CD4-positive, CD25-positive, alpha-beta regulatory T cell (primary cell): ENCODE results near the gene DCBLD2. TPM values are rescaled to one million over a fixed set of nuclear protein-coding genes. Genes with fewer than 3 reads are reported as not detected.

Experiments
- ATAC-seq, 2 donors: fragments of 150-1000 bp; cut with Tn5 transposase; one replicate each; pipeline ENCODE4 v1.10.0; 2021; ENCODE audit warnings: low read depth in 2 of 2, moderate number of reproducible peaks in 2 of 2, moderate library complexity in 1 of 2
- DNase-seq, 3 donors: peaks; one replicate each; pipeline versions ENCODE4 v3.0.0 to v3.0.0-alpha.2; 2012 to 2022; ENCODE audit warnings: mixed read lengths in 1 of 3
- H3K27ac ChIP-seq: one replicate; pipeline ENCODE4 v1.7.0; 2013; ENCODE audit warnings: mild to moderate bottlenecking, low read length; ENCODE audit not compliant: insufficient read depth, poor library complexity, severe bottlenecking
- H3K27me3 ChIP-seq: one replicate; pipeline ENCODE4 v1.7.0; 2013; ENCODE audit warnings: low read length; ENCODE audit not compliant: control insufficient read depth, insufficient read depth
- H3K36me3 ChIP-seq: one replicate; pipeline ENCODE4 v1.7.0; 2013; ENCODE audit warnings: mild to moderate bottlenecking, low read length, moderate library complexity; ENCODE audit not compliant: control insufficient read depth, insufficient read depth
- H3K4me1 ChIP-seq: 2 replicates; pipeline ENCODE4 v1.7.0; 2013; ENCODE audit warnings: mild to moderate bottlenecking, low read length; ENCODE audit not compliant: insufficient read depth, control insufficient read depth, poor library complexity, severe bottlenecking
- H3K4me3 ChIP-seq: one replicate; pipeline ENCODE4 v1.7.0; 2013; ENCODE audit warnings: low read depth, mild to moderate bottlenecking, low read length, moderate library complexity
- H3K9me3 ChIP-seq, 2 experiments: 1 replicate in 1 of 2; 2 replicates in 1 of 2; pipeline ENCODE4 v1.7.0; 2013; ENCODE audit warnings: low read length in 2 of 2, mild to moderate bottlenecking in 1 of 2, moderate library complexity in 1 of 2; ENCODE audit not compliant: control insufficient read depth in 2 of 2
- H3K27ac Mint-ChIP-seq, 3 donors: one replicate each; pipeline ENCODE4 v1.8.0; 2020 to 2022; ENCODE audit warnings: mild to moderate bottlenecking in 3 of 3, mixed read lengths in 3 of 3, moderate library complexity in 2 of 3
- H3K27me3 Mint-ChIP-seq: one replicate; pipeline ENCODE4 v1.8.0; 2022; ENCODE audit warnings: mild to moderate bottlenecking, mixed read lengths
- H3K36me3 Mint-ChIP-seq: one replicate; pipeline ENCODE4 v1.8.0; 2020; ENCODE audit warnings: mixed read lengths
- H3K4me1 Mint-ChIP-seq, 4 donors: one replicate each; pipeline ENCODE4 v1.8.0; 2020 to 2022; ENCODE audit warnings: mixed read lengths in 4 of 4, mild to moderate bottlenecking in 1 of 4
- H3K4me3 Mint-ChIP-seq, 4 donors: one replicate each; pipeline ENCODE4 v1.8.0; 2020 to 2022; ENCODE audit warnings: mild to moderate bottlenecking in 4 of 4, mixed read lengths in 4 of 4, moderate library complexity in 3 of 4
- H3K9me3 Mint-ChIP-seq, 7 donors: one replicate each; pipeline ENCODE4 v1.8.0; 2020 to 2022; ENCODE audit warnings: mixed read lengths in 7 of 7, mild to moderate bottlenecking in 3 of 7, moderate library complexity in 2 of 7
- polyA plus RNA-seq, 4 donors: library from polyadenylated mRNA; unstranded; fragments of 300-500 nt; fragmentation: Illumina TruSeq; gene quantifications; one replicate each; pipeline ENCODE4 v1.2.3, GENCODE V29; 2021
- total RNA-seq: library from RNA; stranded (reverse); gene quantifications from one replicate; pipeline ENCODE4 v1.2.3, GENCODE V29; 2022

DCBLD2 gene
- total and polyA plus RNA-seq, 5 donors from 2014 or later, result 0.18 to 1.5 (median 0.74) TPM

- no peaks in the 10 kb centered on the region for H3K36me3 Mint-ChIP-seq
- no peaks in the 10 kb centered on the region for H3K4me1 ChIP-seq
- no peaks in the 10 kb centered on the region for H3K9me3 ChIP-seq
- H3K27me3 Mint-ChIP-seq, result peaks cover 8% of the 10 kb centered on the region
- no peaks in the 10 kb centered on the region for H3K9me3 Mint-ChIP-seq
- peaks cover 0 to 2% (median 0%) of the 10 kb centered on the region in 4 donors for H3K4me1 Mint-ChIP-seq
- no peak overlapping the region for H3K4me3 ChIP-seq
- no peaks in the 10 kb centered on the region for H3K36me3 ChIP-seq
- H3K27ac ChIP-seq, result no peak overlapping the region
- ATAC-seq, result no peak
- H3K27me3 ChIP-seq, result no peaks in the 10 kb centered on the region
- no peak overlapping the region for H3K27ac Mint-ChIP-seq
- H3K4me3 Mint-ChIP-seq, result no peak overlapping the region
- no peak for DNase-seq
Measured at GRCh38 chr3:98824256-98824655, 77.2 kb downstream of the DCBLD2 start.

GRCh38 chr3:98823791-98824190 lies 77.7 kb downstream of the DCBLD2 start:
- Mint-ChIP-seq H3K27ac (no peak overlapping the region), H3K9me3 (no peaks in the 10 kb centered on the region), H3K4me1 (peaks cover 0 to 2% (median 0%) of the 10 kb centered on the region in 4 donors), H3K4me3 (no peak overlapping the region), H3K27me3 (peaks cover 8% of the 10 kb centered on the region), H3K36me3 (no peaks in the 10 kb centered on the region)
- Histone ChIP-seq H3K27ac (no peak overlapping the region), H3K4me3 (no peak overlapping the region), H3K4me1 (no peaks in the 10 kb centered on the region), H3K9me3 (no peaks in the 10 kb centered on the region), H3K27me3 (no peaks in the 10 kb centered on the region), H3K36me3 (no peaks in the 10 kb centered on the region)
- ATAC-seq, result no peak
- no peak for DNase-seq

- H3K27ac Mint-ChIP-seq, result no peak overlapping the region
Measured at GRCh38 chr3:98821063-98821462, 80.4 kb downstream of the DCBLD2 start.

GRCh38 chr3:98817547-98818041 lies 83.9 kb downstream of the DCBLD2 start:
- Mint-ChIP-seq H3K9me3 (no peaks in the 10 kb centered on the region), H3K4me3 (no peak overlapping the region), H3K27me3 (peaks cover 7% of the 10 kb centered on the region), H3K4me1 (no peaks in the 10 kb centered on the region), H3K27ac (no peak overlapping the region), H3K36me3 (no peaks in the 10 kb centered on the region)
- no peaks in the 10 kb centered on the region for H3K36me3 ChIP-seq
- H3K9me3 ChIP-seq, result no peaks in the 10 kb centered on the region
- H3K27me3 ChIP-seq, result no peaks in the 10 kb centered on the region
- ATAC-seq, result peak; percentile 55 to 68
- H3K27ac ChIP-seq, result no peak overlapping the region
- H3K4me3 ChIP-seq, result no peak overlapping the region
- no peaks in the 10 kb centered on the region for H3K4me1 ChIP-seq
- peak in 2 of 3 donors; percentile 39 to 60 for DNase-seq

More at GRCh38 chr3:98821063-98821462, 80.4 kb downstream of the DCBLD2 start:
- Mint-ChIP-seq H3K4me3 (no peak overlapping the region), H3K9me3 (no peaks in the 10 kb centered on the region), H3K36me3 (no peaks in the 10 kb centered on the region), H3K27me3 (peaks cover 11% of the 10 kb centered on the region), H3K4me1 (peaks cover 0 to 2% (median 0%) of the 10 kb centered on the region in 4 donors)
- no peak for DNase-seq
- Histone ChIP-seq H3K27me3 (no peaks in the 10 kb centered on the region), H3K36me3 (no peaks in the 10 kb centered on the region), H3K9me3 (no peaks in the 10 kb centered on the region), H3K27ac (no peak overlapping the region), H3K4me3 (no peak overlapping the region), H3K4me1 (no peaks in the 10 kb centered on the region)
- no peak for ATAC-seq

- H3K27me3 Mint-ChIP-seq, result peaks cover 7% of the 10 kb centered on the region
- no peak overlapping the region for H3K4me3 Mint-ChIP-seq
Measured at GRCh38 chr3:98814817-98815420, 86.6 kb downstream of the DCBLD2 start.

GRCh38 chr3:98812851-98813374 lies 88.6 kb downstream of the DCBLD2 start:
- peaks cover 1% of the 10 kb centered on the region for H3K36me3 Mint-ChIP-seq
- no peak overlapping the region for H3K4me3 Mint-ChIP-seq
- Histone ChIP-seq H3K27me3 (no peaks in the 10 kb centered on the region), H3K36me3 (no peaks in the 10 kb centered on the region), H3K9me3 (no peaks in the 10 kb centered on the region), H3K4me3 (no peak overlapping the region), H3K4me1 (no peaks in the 10 kb centered on the region), H3K27ac (no peak overlapping the region)
- H3K4me1 Mint-ChIP-seq, result no peaks in the 10 kb centered on the region
- H3K9me3 Mint-ChIP-seq, result no peaks in the 10 kb centered on the region
- H3K27ac Mint-ChIP-seq, result no peak overlapping the region
- ATAC-seq, result no peak
- H3K27me3 Mint-ChIP-seq, result peaks cover 11% of the 10 kb centered on the region
- peak in 2 of 3 donors; percentile 14 to 24 for DNase-seq

More at GRCh38 chr3:98814817-98815420, 86.6 kb downstream of the DCBLD2 start:
- Mint-ChIP-seq H3K4me1 (no peaks in the 10 kb centered on the region), H3K9me3 (no peaks in the 10 kb centered on the region), H3K27ac (no peak overlapping the region), H3K36me3 (no peaks in the 10 kb centered on the region)
- Histone ChIP-seq H3K27ac (no peak overlapping the region), H3K4me3 (no peak overlapping the region), H3K4me1 (no peaks in the 10 kb centered on the region), H3K27me3 (no peaks in the 10 kb centered on the region), H3K36me3 (no peaks in the 10 kb centered on the region), H3K9me3 (no peaks in the 10 kb centered on the region)
- ATAC-seq (no peak), DNase-seq (no peak)

GRCh38 chr3:98811048-98811447 lies 90.4 kb downstream of the DCBLD2 start:
- ATAC-seq, result no peak
- Mint-ChIP-seq H3K27ac (no peak overlapping the region), H3K4me1 (no peaks in the 10 kb centered on the region), H3K9me3 (peaks cover 0 to 3% (median 0%) of the 10 kb centered on the region in 7 donors), H3K36me3 (peaks cover 11% of the 10 kb centered on the region), H3K4me3 (no peak overlapping the region), H3K27me3 (peaks cover 4% of the 10 kb centered on the region)
- H3K4me3 ChIP-seq, result no peak overlapping the region
- H3K27ac ChIP-seq, result no peak overlapping the region
- H3K9me3 ChIP-seq, result no peaks in the 10 kb centered on the region
- no peak for DNase-seq
- no peaks in the 10 kb centered on the region for H3K36me3 ChIP-seq
- no peaks in the 10 kb centered on the region for H3K4me1 ChIP-seq
- H3K27me3 ChIP-seq, result no peaks in the 10 kb centered on the region

- no peak overlapping the region for H3K27ac Mint-ChIP-seq
- Histone ChIP-seq H3K4me1 (no peaks in the 10 kb centered on the region), H3K27me3 (no peaks in the 10 kb centered on the region), H3K27ac (no peak overlapping the region), H3K9me3 (no peaks in the 10 kb centered on the region), H3K36me3 (no peaks in the 10 kb centered on the region), H3K4me3 (no peak overlapping the region)
- H3K27me3 Mint-ChIP-seq, result peaks cover 4% of the 10 kb centered on the region
- DNase-seq (no peak), ATAC-seq (no peak)
- no peaks in the 10 kb centered on the region for H3K4me1 Mint-ChIP-seq
- H3K9me3 Mint-ChIP-seq, result peaks cover 0 to 3% (median 0%) of the 10 kb centered on the region in 7 donors
- peaks cover 11% of the 10 kb centered on the region for H3K36me3 Mint-ChIP-seq
- H3K4me3 Mint-ChIP-seq, result no peak overlapping the region
Measured at GRCh38 chr3:98809557-98809956, 91.9 kb downstream of the DCBLD2 start.
